ENCODE measurements around the gene TERC. TPM values are rescaled to one million over a fixed set of nuclear protein-coding genes. Genes with fewer than 3 reads are reported as not detected.

TERC gene
- total RNA-seq, 2 experiments from 2014 or later = 7.3 to 10.9 TPM

Other genes starting within 250 kb of the TERC start
- not detected for gene MECOM, start 101.3 kb downstream of the TERC start, total RNA-seq
- gene ACTRT3, start 4.5 kb upstream of the TERC start, total RNA-seq = under 1 TPM; 0.28 to 0.44 TPM
- 10 to 100 TPM; 17.9 to 19.1 TPM for gene MYNN, start 8.3 kb upstream of the TERC start, total RNA-seq
- gene LRRIQ4, start 47.8 kb upstream of the TERC start, total RNA-seq = under 1 TPM; 0.22 to 0.23 TPM
- gene LRRC34, start 47.8 kb upstream of the TERC start, total RNA-seq = 1 to 10 TPM; 6.9 to 8.1 TPM
- gene LRRC31, start 104.9 kb upstream of the TERC start, total RNA-seq = not detected
- not detected for gene SAMD7, start 146.5 kb upstream of the TERC start, total RNA-seq
- 10 to 100 TPM; 77.1 to 77.4 TPM for gene SEC62, start 201.7 kb upstream of the TERC start, total RNA-seq